ENCODE results near the gene CRYBA2. TPM values are rescaled to one million over a fixed set of nuclear protein-coding genes. Genes with fewer than 3 reads are reported as not detected.
A peak's percentile ranks its signal among the peaks of the same experiment; 100 is the strongest.

Gene CRYBA2
- polyA plus RNA-seq, 1 donor = 13.3 TPM

DNA sequence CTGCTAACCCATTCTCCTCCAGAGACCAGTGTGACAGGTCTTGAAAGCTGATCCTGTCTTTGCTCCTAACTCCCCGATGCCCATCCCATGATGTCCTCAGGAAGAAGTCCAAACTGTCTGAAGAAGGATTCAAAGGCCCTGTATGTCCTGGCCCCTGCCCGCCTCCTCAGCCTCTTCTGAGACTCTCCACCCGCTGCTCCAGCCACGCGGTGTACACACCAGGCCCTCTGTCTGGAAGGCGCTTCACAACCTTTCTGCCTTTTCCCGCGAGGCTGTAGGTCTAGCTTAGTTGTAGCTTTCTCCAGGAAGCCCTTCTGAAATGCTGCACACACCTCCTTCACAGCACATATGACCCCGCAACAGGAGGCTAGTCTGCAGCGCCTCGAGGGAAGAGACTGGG, 23.5 kb upstream of the CRYBA2 start:
- no CpG with 5 or more reads among the region's 11 CpGs for WGBS (ENCODE audit: insufficient coverage, low lambda C conversion rate)
- Histone ChIP-seq H3K9me3 (ENCODE audit: control insufficient read depth, low read depth, low read length) (no peaks in the 10 kb centered on the region), H3K4me3 (ENCODE audit: low read length) (no peak overlapping the region), H3K27me3 (ENCODE audit: control insufficient read depth, insufficient read depth, low read length) (peaks cover 19% of the 10 kb centered on the region), H3K27ac (ENCODE audit: low read length) (no peak overlapping the region), H3K4me1 (ENCODE audit: control insufficient read depth, insufficient read depth, low read length) (no peaks in the 10 kb centered on the region), H3K36me3 (ENCODE audit: control insufficient read depth, insufficient read depth, low read length) (no peaks in the 10 kb centered on the region)
- DNase-seq = no peak

- H3K4me3 ChIP-seq (ENCODE audit: low read length) = no peak overlapping the region
- no peaks in the 10 kb centered on the region for H3K9me3 ChIP-seq (ENCODE audit: control insufficient read depth, low read depth, low read length)
- DNase-seq = no peak
- no CpG with 5 or more reads among the region's 5 CpGs for WGBS (ENCODE audit: insufficient coverage, low lambda C conversion rate)
- no peak overlapping the region for H3K27ac ChIP-seq (ENCODE audit: low read length)
- H3K36me3 ChIP-seq (ENCODE audit: control insufficient read depth, insufficient read depth, low read length) = no peaks in the 10 kb centered on the region
- H3K27me3 ChIP-seq (ENCODE audit: control insufficient read depth, insufficient read depth, low read length) = peaks cover 14% of the 10 kb centered on the region
- H3K4me1 ChIP-seq (ENCODE audit: control insufficient read depth, insufficient read depth, low read length) = peaks cover 8% of the 10 kb centered on the region
Observed at GRCh38 chr2:219010873-219011272, 17.7 kb upstream of the CRYBA2 start.

GRCh38 chr2:219010162-219010756, 17.0 kb upstream of the CRYBA2 start:
- DNase-seq = peak; percentile 35 to 36
- peaks cover 8% of the 10 kb centered on the region for H3K4me1 ChIP-seq (ENCODE audit: control insufficient read depth, insufficient read depth, low read length)
- H3K27me3 ChIP-seq (ENCODE audit: control insufficient read depth, insufficient read depth, low read length) = peaks cover 21% of the 10 kb centered on the region
- no peak overlapping the region for H3K4me3 ChIP-seq (ENCODE audit: low read length)
- H3K27ac ChIP-seq (ENCODE audit: low read length) = no peak overlapping the region
- H3K9me3 ChIP-seq (ENCODE audit: control insufficient read depth, low read depth, low read length) = no peaks in the 10 kb centered on the region
- H3K36me3 ChIP-seq (ENCODE audit: control insufficient read depth, insufficient read depth, low read length) = no peaks in the 10 kb centered on the region
- no CpG with 5 or more reads among the region's 6 CpGs for WGBS (ENCODE audit: insufficient coverage, low lambda C conversion rate)

DNA sequence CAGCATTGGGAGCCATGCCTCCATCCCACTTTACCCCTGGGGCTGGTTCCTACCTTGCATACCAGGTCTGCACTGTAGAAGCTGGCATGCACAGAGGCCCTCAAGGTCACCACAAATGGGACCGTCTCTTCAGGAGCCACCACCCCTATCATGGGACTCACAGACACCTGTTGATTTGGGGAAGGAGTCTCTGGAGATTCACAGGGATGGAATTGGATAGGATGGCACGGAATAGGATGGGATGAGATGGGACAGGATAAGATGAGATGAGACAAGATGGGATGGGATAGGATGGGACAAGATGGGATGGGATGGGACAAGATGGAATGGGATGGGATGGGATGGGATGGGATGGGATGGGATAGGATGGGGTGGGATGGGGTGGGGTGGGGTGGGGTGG, 16.1 kb upstream of the CRYBA2 start:
- H3K9me3 ChIP-seq (ENCODE audit: control insufficient read depth, low read depth, low read length) = no peaks in the 10 kb centered on the region
- H3K4me1 ChIP-seq (ENCODE audit: control insufficient read depth, insufficient read depth, low read length) = peaks cover 8% of the 10 kb centered on the region
- no CpG with 5 or more reads among the region's 2 CpGs for WGBS (ENCODE audit: insufficient coverage, low lambda C conversion rate)
- H3K27ac ChIP-seq (ENCODE audit: low read length) = no peak overlapping the region
- no peak overlapping the region for H3K4me3 ChIP-seq (ENCODE audit: low read length)
- H3K36me3 ChIP-seq (ENCODE audit: control insufficient read depth, insufficient read depth, low read length) = no peaks in the 10 kb centered on the region
- no peak for DNase-seq
- peaks cover 24% of the 10 kb centered on the region for H3K27me3 ChIP-seq (ENCODE audit: control insufficient read depth, insufficient read depth, low read length)

GRCh38 chr2:219003979-219004378, 10.8 kb upstream of the CRYBA2 start:
- WGBS (ENCODE audit: insufficient coverage, low lambda C conversion rate) = 80% methylated on average over 2 of the region's 3 CpGs
- no peak for DNase-seq
- Histone ChIP-seq H3K27ac (ENCODE audit: low read length) (no peak overlapping the region), H3K4me1 (ENCODE audit: control insufficient read depth, insufficient read depth, low read length) (peaks cover 13% of the 10 kb centered on the region), H3K4me3 (ENCODE audit: low read length) (no peak overlapping the region), H3K36me3 (ENCODE audit: control insufficient read depth, insufficient read depth, low read length) (no peaks in the 10 kb centered on the region), H3K9me3 (ENCODE audit: control insufficient read depth, low read depth, low read length) (no peaks in the 10 kb centered on the region), H3K27me3 (ENCODE audit: control insufficient read depth, insufficient read depth, low read length) (peaks cover 71% of the 10 kb centered on the region)

DNA sequence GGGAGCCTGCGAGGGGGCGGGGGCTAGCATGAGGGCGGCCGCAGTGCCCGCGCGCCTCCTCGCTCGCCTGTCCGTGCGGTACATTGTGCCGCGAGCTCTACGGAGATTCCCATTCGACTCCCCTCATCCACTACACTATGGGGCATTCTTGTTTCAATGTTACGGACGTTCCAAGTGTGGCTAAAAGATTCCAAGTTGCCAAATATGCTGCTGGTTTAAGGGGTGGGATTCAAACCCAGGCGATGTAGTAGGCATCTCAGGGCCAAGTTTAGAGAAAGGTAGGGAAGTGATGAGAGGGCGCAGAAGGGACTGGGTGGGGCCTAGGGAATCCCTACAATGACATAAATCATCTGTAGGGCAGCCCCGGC, 10.0 kb upstream of the CRYBA2 start:
- Histone ChIP-seq H3K36me3 (ENCODE audit: control insufficient read depth, insufficient read depth, low read length) (no peaks in the 10 kb centered on the region), H3K9me3 (ENCODE audit: control insufficient read depth, low read depth, low read length) (no peaks in the 10 kb centered on the region), H3K4me3 (ENCODE audit: low read length) (peak overlapping the region; percentile 12), H3K27ac (ENCODE audit: low read length) (no peak overlapping the region), H3K4me1 (ENCODE audit: control insufficient read depth, insufficient read depth, low read length) (peaks cover 8% of the 10 kb centered on the region), H3K27me3 (ENCODE audit: control insufficient read depth, insufficient read depth, low read length) (peaks cover 74% of the 10 kb centered on the region)
- no CpG with 5 or more reads among the region's 20 CpGs for WGBS (ENCODE audit: insufficient coverage, low lambda C conversion rate)
- no peak for DNase-seq

DNA sequence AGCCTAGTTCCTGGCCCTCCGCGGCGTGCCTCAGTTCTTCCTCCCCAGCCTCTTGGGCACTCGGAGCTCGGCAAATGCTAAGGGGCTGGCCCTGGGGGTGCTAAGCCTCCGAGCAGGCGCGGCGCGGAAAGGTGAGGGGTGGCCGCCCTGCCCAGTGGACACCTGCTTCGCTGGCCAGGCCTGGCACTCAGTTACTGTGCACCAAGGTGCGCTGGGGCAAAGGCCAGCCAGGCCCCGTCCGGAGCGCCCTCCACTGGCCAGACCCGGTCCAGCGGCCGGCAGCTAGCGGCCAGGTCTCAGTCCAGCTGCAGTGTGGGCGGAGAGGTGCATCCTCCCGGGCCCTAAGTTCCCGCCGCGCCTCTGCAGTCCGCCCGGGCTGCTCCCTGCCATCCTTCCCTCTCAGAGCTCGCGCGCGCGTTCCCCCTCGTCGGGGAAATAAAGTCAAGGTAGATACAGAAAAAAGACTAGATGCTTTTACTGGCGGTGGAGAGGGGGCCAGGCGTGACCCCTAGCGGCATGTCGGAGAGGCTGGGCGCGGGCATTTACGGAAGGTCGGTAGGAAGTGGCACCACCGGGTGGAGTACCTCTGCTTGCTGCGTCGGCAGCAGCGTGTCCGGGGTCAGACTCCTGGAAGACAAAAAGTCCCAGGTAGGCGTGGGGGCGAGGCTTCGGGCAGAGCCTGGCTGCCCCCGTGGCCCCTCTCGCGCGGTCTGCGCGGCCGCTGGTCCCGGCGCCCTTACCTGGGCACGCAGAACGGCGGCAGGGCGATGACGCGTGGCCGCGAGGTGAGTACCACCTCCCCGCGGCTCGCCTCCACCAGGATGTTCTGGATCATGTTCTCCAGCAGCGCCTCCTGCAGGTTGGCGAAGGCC, 9.4 kb upstream of the CRYBA2 start:
- DNase-seq = peak; percentile 64 to 73
- WGBS (ENCODE audit: insufficient coverage, low lambda C conversion rate) = no CpG with 5 or more reads among the region's 72 CpGs

GRCh38 chr2:219001577-219002394, 8.6 kb upstream of the CRYBA2 start:
- Histone ChIP-seq H3K27ac (ENCODE audit: low read length) (peak overlapping the region; percentile 72), H3K4me3 (ENCODE audit: low read length) (peak overlapping the region; percentile 41), H3K9me3 (ENCODE audit: control insufficient read depth, low read depth, low read length) (no peaks in the 10 kb centered on the region), H3K4me1 (ENCODE audit: control insufficient read depth, insufficient read depth, low read length) (peaks cover 5% of the 10 kb centered on the region), H3K27me3 (ENCODE audit: control insufficient read depth, insufficient read depth, low read length) (peaks cover 82% of the 10 kb centered on the region), H3K36me3 (ENCODE audit: control insufficient read depth, insufficient read depth, low read length) (no peaks in the 10 kb centered on the region)
- DNase-seq = peak; percentile 84 to 91
- WGBS (ENCODE audit: insufficient coverage, low lambda C conversion rate) = no CpG with 5 or more reads among the region's 70 CpGs

More for the DNA sequence above, 9.4 kb upstream of the CRYBA2 start:
- Histone ChIP-seq H3K4me1 (ENCODE audit: control insufficient read depth, insufficient read depth, low read length) (peaks cover 5% of the 10 kb centered on the region), H3K27ac (ENCODE audit: low read length) (peak overlapping the region; percentile 57), H3K27me3 (ENCODE audit: control insufficient read depth, insufficient read depth, low read length) (peaks cover 78% of the 10 kb centered on the region), H3K36me3 (ENCODE audit: control insufficient read depth, insufficient read depth, low read length) (no peaks in the 10 kb centered on the region), H3K4me3 (ENCODE audit: low read length) (peak overlapping the region; percentile 41), H3K9me3 (ENCODE audit: control insufficient read depth, low read depth, low read length) (no peaks in the 10 kb centered on the region)

- peaks cover 87% of the 10 kb centered on the region for H3K27me3 ChIP-seq (ENCODE audit: control insufficient read depth, insufficient read depth, low read length)
- peak overlapping the region; percentile 41 for H3K4me3 ChIP-seq (ENCODE audit: low read length)
- H3K27ac ChIP-seq (ENCODE audit: low read length) = peak overlapping the region; percentile 72
- DNase-seq = no peak
- no CpG with 5 or more reads among the region's 26 CpGs for WGBS (ENCODE audit: insufficient coverage, low lambda C conversion rate)
- no peaks in the 10 kb centered on the region for H3K36me3 ChIP-seq (ENCODE audit: control insufficient read depth, insufficient read depth, low read length)
- no peaks in the 10 kb centered on the region for H3K9me3 ChIP-seq (ENCODE audit: control insufficient read depth, low read depth, low read length)
- H3K4me1 ChIP-seq (ENCODE audit: control insufficient read depth, insufficient read depth, low read length) = peaks cover 8% of the 10 kb centered on the region
Observed at GRCh38 chr2:219001100-219001576, 7.9 kb upstream of the CRYBA2 start.

DNA sequence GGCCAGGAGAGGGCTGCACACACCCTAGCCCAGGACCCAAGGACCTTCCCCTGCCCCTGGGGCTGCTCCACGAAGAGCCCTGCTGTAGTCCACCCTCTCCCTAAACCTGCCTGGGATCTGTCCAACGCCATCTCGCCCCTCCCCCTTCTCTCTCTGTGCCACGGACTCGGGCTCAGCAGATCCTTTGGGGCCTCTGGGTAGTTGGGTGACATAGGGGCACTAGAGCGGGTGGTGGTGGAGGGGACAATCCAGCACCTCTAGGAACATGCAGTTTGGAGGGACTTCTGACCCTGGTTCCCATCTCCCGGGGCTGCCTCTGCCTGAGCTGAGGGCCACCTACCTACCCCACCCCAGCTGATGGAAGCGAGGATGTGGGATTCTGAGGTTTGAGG, 7.3 kb upstream of the CRYBA2 start:
- no peaks in the 10 kb centered on the region for H3K9me3 ChIP-seq (ENCODE audit: control insufficient read depth, low read depth, low read length)
- no peak for DNase-seq
- H3K4me3 ChIP-seq (ENCODE audit: low read length) = peak overlapping the region; percentile 41
- peaks cover 87% of the 10 kb centered on the region for H3K27me3 ChIP-seq (ENCODE audit: control insufficient read depth, insufficient read depth, low read length)
- WGBS (ENCODE audit: insufficient coverage, low lambda C conversion rate) = no CpG with 5 or more reads among the region's 8 CpGs
- H3K27ac ChIP-seq (ENCODE audit: low read length) = peak overlapping the region; percentile 72
- H3K36me3 ChIP-seq (ENCODE audit: control insufficient read depth, insufficient read depth, low read length) = no peaks in the 10 kb centered on the region
- H3K4me1 ChIP-seq (ENCODE audit: control insufficient read depth, insufficient read depth, low read length) = peaks cover 8% of the 10 kb centered on the region
